Endothelial cell of hepatic sinusoid (primary cell): ENCODE results near the gene TRIP10.

Experiments used
- in situ Hi-C: cut with HindIII; loops from 2 replicates; pipeline ENCODE4 v1.10.0; 2017; ENCODE audit warnings: low sequenced_read_pairs

Gene TRIP10

GRCh38 chr19:6711605-6712004, 27.9 kb upstream of the TRIP10 start:
- in situ Hi-C loops = no loop called here

GRCh38 chr19:6712231-6712630, 27.2 kb upstream of the TRIP10 start:
- in situ Hi-C loops = no loop called here

GRCh38 chr19:6712692-6713670, 26.5 kb upstream of the TRIP10 start:
- in situ Hi-C loops = no loop called here

- in situ Hi-C loops = no loop called here
Observed at GRCh38 chr19:6713773-6714692, 25.4 kb upstream of the TRIP10 start.

GRCh38 chr19:6714749-6715555, 24.5 kb upstream of the TRIP10 start:
- in situ Hi-C loops = no loop called here

- in situ Hi-C loops = no loop called here
Observed at GRCh38 chr19:6716610-6716970, 22.9 kb upstream of the TRIP10 start.

GRCh38 chr19:6717036-6717435, 22.4 kb upstream of the TRIP10 start:
- in situ Hi-C loops = no loop called here

- in situ Hi-C loops = no loop called here
Observed at GRCh38 chr19:6717441-6717971, 22.0 kb upstream of the TRIP10 start.

- in situ Hi-C loops = no loop called here
Observed at GRCh38 chr19:6718111-6718740, 21.3 kb upstream of the TRIP10 start.

- in situ Hi-C loops = no loop called here
Observed at GRCh38 chr19:6718741-6719539, 20.5 kb upstream of the TRIP10 start.

- in situ Hi-C loops = no loop called here
Observed at GRCh38 chr19:6719540-6719861, 20.0 kb upstream of the TRIP10 start.

GRCh38 chr19:6719992-6720368, 19.5 kb upstream of the TRIP10 start:
- in situ Hi-C loops = loop anchor here (5.0 kb wide), 1 partner anchor 43 kb away; no protein-coding TSS in a partner anchor

GRCh38 chr19:6720369-6721137, 18.9 kb upstream of the TRIP10 start, which contains the start of gene C3:
TSS of gene C3 (minus strand) at chr19:6720650. CDS start at chr19:6720589, 61 bp downstream.
- in situ Hi-C loops = loop anchor here (5.0 kb wide), 1 partner anchor 43 kb away; no protein-coding TSS in a partner anchor

GRCh38 chr19:6721138-6721474, 18.4 kb upstream of the TRIP10 start:
- in situ Hi-C loops = loop anchor here (5.0 kb wide), 1 partner anchor 44 kb away; no protein-coding TSS in a partner anchor

- in situ Hi-C loops = loop anchor here (5.0 kb wide), 1 partner anchor 44 kb away; no protein-coding TSS in a partner anchor
Observed at GRCh38 chr19:6721773-6722172, 17.7 kb upstream of the TRIP10 start.

- in situ Hi-C loops = loop anchor here (5.0 kb wide), 1 partner anchor 46 kb away; no protein-coding TSS in a partner anchor
Observed at GRCh38 chr19:6723108-6723618, 16.3 kb upstream of the TRIP10 start.

GRCh38 chr19:6723738-6724137, 15.7 kb upstream of the TRIP10 start:
- in situ Hi-C loops = loop anchor here (5.0 kb wide), 1 partner anchor 46 kb away; no protein-coding TSS in a partner anchor
